Measurements from ENCODE around the gene PPP1R14C. TPM values are rescaled to one million over a fixed set of nuclear protein-coding genes. Genes with fewer than 3 reads are reported as not detected.
A peak's percentile ranks its signal among the peaks of the same experiment; 100 is the strongest.
"Not testable (repeated sequence)": the region's sequence is repeated elsewhere in the genome, so short reads cannot be mapped to it uniquely, and the experiment has no call there.

PPP1R14C gene
- total RNA-seq, 1 experiment from 2014 or later = not detected

DNA sequence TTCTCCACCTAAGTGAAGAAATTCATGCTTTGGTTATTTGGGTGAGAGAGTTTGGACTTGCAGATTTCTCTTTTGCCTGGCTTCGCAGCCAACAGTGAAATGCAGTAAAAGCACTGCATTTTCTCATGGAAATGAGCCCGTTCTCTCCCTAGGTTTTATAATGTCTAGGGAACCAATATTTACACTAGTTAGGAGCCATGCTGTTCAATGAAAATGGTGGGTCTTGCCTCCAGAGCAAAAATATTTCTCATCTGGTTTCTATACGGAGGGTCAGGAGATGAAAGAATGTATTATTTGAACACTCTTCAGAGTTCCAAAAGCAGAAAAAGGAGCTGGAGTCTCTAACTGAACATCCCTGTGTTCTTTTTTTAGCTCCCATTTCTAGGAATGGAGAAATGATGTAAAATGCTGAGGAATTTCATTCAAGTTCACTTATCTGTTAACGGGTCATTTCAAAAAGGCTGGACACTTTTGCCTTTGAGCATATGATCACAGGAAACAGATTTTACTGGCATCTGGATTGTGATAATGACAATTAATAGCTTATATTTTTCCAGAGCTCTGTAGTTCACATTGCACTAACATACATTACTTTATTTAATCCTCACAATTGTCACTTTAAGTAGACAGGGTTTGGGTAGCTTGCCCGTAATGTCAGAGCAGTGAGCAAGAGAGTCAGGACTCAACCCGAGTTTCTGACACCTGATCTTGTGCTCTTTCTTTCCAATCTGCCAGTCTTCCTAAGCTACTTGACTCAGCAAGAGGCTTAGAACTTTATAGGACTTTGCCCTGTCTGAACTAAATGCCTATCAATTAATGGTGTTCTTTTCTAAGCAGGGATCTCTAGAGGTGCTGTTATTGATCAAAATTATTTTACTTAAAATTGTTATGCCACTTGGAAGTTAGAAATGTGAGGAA lies 78.0 kb downstream of the PPP1R14C start:
- DNase-seq (ENCODE audit: low read depth) = no peak

DNA sequence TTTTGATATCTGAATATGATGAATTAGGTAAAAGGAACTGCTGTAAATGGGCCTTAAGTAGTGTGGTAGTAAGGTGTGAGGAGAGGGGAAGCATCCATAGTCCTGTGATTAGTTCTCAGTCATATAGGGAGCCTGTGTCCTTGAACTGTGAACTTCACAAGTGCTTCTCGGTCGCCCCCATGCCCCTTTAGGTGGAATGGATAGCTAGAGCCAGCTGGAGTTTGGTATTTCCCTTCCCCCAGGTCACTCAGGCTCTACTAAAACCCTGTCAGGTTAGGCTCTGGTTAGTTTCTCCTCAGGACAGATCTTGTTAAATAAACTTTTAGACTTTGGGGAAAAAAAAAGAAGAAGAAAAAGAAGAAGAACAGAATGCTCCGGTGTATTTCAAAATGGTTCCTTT lies 82.0 kb downstream of the PPP1R14C start:
- DNase-seq (ENCODE audit: low read depth) = no peak

DNA sequence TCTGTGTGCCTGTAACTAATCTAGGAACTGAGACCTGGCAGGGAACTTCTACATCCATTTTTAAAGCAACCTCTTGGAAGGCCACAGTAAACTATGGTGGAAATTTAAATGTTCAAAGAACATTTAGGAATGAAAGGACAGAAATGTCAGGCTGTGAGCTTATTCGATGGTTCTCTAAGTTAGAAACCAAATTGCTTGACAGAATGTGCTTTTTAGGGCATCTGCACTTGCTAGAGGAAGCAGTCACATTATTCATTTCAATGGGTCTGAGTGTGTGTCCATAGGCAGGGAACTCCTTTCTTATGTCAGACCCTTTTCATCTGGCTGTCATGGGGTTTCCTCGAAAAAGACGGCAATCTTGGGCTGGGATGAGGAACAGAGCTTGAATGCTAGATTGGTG lies 84.4 kb downstream of the PPP1R14C start:
- no peak for DNase-seq (ENCODE audit: low read depth)

DNA sequence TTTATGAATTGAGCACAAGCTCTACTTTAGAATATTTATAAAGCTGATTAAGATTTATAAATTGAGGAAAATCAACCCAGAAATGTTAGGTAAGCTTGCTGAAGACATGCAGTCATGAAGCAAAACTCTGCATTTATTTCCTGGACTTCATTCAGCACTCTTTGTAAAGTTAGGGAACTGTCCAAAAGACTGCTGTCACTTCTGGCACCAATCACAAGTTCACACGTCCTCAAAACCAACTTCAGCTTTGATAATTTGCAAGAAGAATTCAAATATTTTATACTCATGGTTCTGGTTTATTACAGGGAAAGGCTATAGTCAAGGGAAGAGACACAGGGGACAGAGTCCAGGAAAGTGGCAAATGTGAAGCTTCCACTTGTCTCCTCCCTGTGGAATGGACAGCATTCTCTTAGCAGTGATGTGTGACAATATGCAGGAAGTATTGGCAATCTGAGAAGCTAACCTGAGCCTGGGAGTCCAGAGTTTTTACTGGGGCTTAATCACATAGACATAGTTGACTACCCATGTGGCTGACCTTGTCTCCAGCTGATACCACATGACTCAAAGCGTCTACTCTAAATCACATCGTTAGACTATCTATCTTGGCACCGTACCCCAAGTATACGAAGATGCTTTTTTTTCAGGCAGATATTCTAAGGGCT lies 85.4 kb downstream of the PPP1R14C start:
- DNase-seq (ENCODE audit: low read depth) = no peak

DNA sequence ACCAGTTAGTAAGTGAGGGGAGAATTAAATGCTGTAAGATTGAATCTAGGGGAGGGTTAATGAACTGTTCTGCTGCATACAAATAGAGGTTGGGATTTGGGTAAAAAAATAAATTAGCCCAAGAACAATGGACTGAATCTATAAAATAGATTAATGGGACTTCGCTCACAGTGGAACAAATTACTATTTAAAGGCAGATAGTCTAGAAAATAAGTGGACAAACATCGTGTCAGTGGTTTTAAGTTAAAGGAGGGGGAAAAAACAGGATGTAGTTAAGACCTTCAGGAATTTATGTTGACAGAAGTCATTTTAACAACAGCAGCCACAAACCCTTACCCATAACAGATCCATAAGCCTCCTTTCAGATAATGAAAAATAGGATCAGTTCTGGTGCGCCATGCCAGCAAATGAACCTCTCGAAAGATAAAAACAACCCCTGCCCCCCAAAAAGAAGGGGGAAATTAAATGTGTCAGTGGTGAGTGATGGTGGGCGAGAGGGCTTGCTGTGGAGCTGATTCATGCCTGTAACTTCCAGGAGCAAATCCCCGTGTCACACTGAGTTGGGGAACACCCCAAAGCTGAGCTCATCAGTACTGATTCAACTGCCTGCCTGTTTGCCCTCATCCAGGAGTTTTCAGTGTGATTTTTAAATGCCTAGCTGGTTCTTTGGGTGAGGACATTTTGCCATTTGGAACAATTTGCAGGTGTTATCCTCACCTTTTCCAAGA lies 86.8 kb downstream of the PPP1R14C start:
- peak; percentile 6 for DNase-seq (ENCODE audit: low read depth)

DNA sequence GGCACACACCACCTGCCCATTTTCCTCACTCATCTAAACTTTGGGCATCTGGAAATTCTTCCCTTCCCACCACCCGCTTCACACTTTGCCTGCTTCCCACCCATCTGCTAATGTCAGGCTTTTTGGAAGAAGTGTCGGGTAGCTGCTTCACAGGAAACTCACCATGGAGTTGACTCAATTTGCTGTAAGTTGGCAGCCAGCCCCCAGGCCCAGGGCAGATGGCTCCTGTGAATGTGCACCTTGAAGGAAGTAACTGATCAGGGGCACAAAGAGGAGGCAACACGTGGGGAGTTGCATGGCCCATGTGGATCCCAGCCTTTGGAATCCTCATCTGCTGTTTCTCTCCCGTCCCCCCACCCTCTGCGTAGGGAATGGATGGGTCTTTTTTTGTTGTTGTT lies 87.3 kb downstream of the PPP1R14C start:
- no peak for DNase-seq (ENCODE audit: low read depth)

DNA sequence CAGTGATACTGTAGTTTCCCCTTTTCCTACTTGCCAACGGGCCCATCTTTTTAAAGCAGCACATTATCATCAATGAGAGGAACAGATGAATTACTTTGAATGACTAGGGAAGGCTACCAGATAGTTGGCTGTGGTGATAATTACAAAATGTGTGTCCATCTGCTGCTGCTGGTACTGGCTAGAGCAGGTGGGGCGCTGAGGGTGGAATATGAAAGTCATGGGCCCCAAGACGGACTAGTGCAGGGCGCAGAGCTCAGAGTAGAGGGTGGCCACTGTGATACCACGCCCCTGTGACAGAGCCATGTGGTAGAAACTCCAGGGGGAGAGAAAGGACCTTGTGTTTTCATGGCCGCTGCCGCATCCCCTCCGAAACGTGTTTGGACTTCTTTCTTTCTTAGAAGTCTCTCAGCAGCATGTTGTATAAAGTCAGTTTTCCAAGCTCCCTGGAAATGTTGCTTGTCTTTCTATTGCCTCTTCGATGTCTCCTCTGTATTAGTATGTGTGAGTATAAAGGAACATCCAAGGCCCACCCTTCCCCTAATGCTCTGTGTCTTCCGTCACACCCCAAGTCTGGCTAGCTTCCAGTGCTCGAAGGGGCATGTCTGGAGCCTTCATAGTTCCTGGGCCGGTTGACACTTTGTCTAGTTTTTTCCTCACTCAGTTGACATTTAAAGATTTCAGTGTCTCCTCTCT lies 88.1 kb downstream of the PPP1R14C start:
- DNase-seq (ENCODE audit: low read depth) = peak; percentile 17

DNA sequence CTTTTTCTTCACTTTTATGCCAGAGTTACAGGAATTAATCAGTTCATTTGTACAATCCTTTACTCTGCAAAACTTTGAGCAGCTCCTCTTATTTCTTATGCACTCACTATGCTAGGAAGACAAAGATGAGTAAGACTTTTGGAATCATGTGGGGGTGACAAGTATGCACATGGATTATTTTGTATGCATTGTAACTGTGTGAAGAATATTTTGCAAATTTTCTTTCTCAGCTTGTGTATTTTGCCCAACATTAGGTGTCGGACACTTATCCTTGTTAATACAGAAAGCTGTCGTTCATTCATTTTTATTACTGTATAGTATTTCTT lies 88.6 kb downstream of the PPP1R14C start:
- DNase-seq (ENCODE audit: low read depth) = peak; percentile 6

DNA sequence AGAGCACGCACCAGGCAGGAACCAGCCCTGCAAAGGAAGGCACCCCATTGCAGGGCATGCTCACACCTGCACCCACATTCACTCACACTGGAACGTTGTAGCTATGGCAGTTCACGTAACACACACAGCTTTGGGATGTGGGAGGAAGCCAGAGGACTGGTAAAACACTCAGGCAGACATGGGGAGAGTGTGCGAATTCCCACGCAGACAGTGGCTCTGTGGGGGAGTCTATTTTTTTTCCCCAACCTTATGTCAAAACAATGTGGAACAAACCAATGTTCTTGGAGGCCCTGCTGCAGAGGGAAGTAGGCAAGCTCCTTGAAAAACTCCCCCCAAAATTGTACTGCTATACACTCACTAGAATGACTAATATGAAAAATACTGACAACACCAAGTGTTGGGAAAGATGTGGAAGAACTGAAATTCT lies 91.0 kb downstream of the PPP1R14C start:
- DNase-seq (ENCODE audit: low read depth) = no peak

DNA sequence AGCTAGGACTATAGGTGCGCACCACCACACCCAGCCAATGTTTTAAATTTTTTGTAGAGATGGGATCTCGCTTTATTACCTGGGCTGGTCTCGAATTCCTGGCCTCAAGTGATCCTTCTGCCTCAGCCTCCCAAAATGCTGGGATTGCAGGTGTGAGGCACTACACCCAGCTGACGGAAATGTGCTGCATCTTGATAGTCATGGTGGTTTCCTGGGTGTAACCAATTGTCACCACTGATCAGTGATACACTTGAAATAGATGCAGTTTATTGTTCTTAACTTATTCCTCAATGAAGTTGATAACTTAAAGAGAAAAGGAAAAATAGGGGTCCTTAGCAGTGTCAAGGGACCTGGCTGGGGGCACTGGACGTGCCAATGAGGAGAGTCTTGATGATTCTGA lies 92.4 kb downstream of the PPP1R14C start:
- DNase-seq (ENCODE audit: low read depth) = no peak

DNA sequence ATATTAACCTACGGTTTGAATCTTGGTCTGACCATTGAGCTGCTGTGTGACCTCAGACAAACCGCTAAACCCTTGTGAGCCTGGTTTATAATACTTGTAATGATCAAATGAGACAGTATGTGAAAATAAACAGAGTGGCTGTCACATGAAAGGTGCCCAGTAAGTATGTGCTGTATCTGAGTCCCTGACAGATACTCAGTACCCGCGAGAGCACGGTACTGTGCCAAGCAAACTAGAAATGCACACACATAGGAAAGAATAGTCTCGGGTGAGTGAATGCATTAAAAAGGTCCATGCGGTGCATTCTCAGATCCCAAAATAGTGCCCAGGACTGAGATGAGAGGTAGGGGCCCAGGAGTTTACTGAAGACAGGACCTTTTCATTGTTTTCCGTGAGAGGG lies 93.3 kb downstream of the PPP1R14C start:
- DNase-seq (ENCODE audit: low read depth) = no peak

DNA sequence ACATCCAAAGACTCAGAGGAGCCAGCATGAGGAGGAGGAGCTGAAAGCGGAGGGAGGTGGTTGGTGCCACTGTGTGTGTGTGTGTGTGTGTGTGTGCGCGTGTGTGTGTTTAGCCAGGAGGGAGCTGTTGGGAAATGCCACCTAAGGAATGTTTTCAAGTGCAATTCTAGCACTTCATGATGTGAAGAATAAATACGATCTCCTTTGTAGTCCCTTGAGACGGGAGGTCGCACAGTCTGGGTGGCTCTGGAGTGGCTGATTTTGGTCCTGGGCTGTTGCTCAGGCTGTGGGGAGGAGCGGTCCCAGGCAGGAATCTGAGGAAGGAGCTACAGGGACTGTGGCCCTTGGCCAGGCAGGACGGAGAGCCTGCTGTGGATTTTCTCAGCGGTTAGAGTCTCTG lies 93.7 kb downstream of the PPP1R14C start:
- DNase-seq (ENCODE audit: low read depth) = no peak

DNA sequence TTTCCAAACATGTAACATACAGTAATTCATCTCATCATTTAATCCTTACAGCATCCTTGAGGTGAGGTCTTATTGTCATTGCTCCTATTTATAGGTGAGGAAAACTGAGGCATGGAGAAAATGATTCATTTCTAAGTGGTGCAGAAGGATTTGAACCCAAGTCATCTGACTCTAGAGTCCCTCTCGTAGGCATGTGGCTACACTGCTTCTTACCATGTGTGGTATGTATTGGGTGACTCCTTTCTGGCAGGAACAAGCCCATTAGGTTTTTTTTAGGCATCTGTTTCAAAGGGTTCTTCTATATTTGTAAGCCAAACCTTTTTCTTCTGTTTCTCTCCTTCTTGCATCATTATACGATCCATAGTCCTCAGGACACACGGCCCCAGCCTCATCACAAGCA lies 94.8 kb downstream of the PPP1R14C start:
- no peak for DNase-seq (ENCODE audit: low read depth)

DNA sequence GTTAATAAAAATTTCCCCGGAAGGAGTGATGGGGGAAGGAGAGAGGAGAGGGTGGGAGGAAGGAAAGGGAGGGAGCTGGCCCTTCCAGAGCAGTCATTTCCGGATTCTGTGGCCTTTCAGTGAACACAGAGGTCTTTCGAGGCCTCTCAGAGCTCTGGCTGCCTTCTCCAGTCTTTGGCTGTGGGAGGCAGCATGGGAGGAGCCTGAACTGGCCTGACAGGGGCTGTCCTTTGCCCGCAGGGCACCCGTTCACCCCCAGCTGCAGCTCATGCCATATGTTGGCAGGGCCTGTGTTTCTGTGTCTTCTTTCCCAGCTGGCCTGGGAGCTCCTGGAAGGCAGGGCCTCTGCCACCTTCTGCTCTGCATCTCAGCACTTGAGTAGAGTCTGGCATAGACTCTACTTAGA lies 95.5 kb downstream of the PPP1R14C start:
- DNase-seq (ENCODE audit: low read depth) = peak; percentile 73

DNA sequence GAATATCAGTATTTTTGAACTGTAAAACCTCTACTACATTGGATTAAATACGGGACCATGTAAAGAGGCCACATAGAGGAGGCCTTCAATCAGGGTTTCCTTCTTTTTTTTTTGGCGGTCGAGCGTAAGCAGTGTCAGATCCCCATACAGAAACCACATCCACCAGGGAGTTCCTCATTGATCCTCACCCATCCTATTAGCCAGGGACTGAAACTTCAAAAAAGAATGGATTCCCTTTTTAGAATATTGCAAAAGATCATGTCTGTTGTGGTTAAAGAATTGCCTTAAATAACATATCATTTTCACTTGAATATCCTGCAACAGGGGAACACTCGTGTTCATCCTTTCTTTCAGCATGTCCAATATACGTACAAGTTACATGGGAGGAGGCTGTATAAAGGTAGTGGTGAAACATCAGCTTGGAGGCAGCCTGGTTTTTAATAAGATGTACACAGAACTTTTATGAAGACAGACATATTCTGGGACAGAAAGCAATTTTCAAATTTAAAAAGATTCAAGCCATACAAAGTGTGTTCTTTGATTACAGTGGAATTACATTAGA lies 96.1 kb downstream of the PPP1R14C start:
- no peak for DNase-seq (ENCODE audit: low read depth)

DNA sequence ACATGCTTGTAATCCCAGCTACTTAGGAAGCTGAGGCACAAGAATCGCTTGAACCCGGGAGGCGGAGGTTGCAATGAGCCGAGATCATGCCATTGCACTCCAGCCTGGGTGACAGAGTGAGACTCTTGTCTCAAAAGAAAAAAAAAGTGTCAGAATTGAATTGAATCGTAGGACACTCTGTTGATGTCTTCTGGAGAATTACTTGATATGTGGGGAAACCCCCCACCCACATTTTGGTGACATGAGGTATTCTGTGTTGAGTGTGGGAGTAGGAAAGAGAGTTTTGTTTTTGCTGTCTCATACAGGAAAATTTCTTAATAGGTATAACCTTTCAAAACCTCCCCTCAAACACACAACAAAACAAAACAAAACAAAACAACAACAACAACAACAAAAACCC lies 98.9 kb downstream of the PPP1R14C start:
- not testable (repeated sequence) for DNase-seq (ENCODE audit: low read depth)

DNA sequence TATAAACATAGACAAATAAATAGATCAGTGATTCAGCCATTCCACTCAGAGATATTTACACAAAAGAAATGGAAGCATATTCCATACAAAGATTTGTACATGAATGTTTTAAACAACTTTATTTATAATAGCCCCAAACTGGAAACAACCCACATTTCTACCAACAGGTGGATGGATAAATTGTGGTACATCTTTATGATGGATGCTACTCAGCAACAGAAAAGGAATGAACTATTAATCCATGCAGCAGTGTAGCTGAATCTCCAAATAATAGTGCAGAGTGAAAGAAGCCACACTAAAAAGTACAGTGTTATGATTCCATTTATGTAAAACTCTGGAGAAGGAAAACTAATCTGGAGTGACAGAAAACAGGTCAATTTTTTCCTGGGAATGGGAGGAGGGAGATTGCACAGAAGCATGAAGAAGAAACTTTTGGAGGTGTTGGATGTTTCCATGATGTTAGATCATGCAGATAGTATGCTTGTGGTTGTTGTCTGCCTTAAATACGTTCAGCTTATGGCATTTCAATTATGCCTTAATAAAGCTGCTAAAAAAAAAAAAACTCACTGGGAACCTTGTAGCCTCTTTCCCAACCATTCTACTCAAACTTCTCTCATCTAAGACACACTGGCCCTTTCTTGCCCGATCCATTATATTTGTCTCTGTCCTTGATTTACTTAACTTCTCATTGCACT lies 100.9 kb downstream of the PPP1R14C start:
- no peak for DNase-seq (ENCODE audit: low read depth)

DNA sequence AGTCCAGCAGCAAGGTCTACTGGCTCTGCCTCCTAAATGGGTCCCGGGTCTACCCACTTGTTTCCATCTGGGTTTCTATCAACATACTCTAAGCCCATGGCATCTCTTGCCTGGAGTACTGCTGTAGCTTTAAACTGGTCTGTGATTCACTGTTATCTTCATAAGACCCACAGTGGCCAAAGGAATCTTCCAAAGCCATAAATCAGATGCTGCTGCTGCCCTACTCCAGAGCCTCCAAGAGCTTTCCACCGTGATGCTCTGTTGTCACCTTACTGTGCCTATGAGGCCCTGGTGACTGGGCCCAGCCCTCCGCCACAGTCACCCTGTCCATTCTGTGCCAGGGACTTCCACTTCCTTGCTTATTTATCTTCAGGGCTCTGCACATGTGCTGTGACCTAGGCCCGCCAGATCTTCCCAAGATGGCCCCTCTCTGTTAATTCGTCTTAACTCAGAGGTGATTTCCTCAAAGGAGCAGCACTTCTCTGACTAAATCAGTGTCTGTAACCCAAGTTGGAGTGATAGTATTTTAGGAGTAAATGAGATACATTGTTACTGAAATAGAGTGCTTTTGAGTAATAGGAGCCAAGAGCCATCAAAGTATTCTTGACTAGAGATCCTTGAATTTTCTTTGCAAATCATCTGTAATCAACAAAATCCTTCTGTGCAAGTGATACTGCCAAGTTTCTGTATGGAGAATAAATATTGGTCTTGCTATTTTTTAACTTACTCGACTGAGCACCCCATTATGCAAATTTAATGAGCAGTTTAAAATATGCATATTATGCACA lies 102.5 kb downstream of the PPP1R14C start:
- no peak for DNase-seq (ENCODE audit: low read depth)

DNA sequence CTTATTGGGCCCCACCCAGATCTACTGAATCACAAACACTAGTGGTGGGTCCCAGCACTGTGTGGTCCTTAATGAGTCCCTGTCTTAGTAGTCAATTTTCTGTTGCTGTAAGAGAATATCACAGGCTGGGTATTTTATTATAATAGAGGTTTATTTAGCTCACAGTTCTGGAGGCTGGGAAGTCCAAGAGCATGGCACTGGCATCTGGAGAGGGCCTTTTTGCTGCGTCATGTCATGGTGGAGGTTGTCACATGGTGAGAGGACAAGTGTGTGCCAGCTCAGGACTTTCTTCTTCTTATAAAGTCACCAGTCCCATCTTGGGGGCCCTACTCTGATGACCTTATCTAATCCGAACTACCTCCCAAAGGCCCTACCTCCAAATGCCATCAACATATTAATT lies 105.0 kb downstream of the PPP1R14C start:
- DNase-seq (ENCODE audit: low read depth) = no peak

DNA sequence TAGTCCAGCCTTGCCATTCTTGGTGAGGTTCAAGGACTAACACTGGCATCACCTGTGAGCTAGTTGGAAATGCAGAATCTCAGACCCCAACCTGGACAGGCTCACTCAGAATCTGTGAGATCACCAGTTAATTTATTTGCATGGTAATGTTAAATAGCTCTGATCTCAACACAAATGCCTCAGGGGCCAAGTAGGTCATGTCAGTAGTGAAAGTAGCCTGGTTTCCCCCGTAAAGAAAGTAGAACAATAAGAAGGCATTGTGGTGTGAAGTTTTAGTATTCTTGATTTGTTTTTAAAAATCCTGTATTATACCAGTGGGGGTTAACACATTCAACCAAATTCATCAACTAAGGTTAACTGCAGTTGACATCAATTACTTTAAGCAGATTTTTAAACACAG lies 105.5 kb downstream of the PPP1R14C start:
- no peak for DNase-seq (ENCODE audit: low read depth)

Data from RPMI7951 (cell line).